GM13977 (cell line): Measurements from ENCODE around the gene ST6GALNAC3.

ENCODE experiments used
- DNase-seq: peaks from one replicate; pipeline ENCODE4 v3.0.0; 2012; ENCODE audit warnings: low spot score
- in situ Hi-C: fragments of 300-500 bp; cut with MboI; formaldehyde crosslinking; loops from one replicate; pipeline ENCODE4 v1.12.0; 2022; ENCODE audit warnings: low sequenced_read_pairs, low pct_unique_long_range_greater_than_20kb, mixed read lengths, inconsistent platforms; ENCODE audit not compliant: unreplicated experiment
- TF ChIP-seq, protein P1 (sequence below): IDR thresholded peaks from 2 replicates; pipeline ENCODE4 v1.5.1; 2012; ENCODE audit warnings: mild to moderate bottlenecking, control low read depth; ENCODE audit not compliant: insufficient read depth; ENCODE audit errors: extremely low read depth, missing control alignments

ST6GALNAC3 gene

DNA sequence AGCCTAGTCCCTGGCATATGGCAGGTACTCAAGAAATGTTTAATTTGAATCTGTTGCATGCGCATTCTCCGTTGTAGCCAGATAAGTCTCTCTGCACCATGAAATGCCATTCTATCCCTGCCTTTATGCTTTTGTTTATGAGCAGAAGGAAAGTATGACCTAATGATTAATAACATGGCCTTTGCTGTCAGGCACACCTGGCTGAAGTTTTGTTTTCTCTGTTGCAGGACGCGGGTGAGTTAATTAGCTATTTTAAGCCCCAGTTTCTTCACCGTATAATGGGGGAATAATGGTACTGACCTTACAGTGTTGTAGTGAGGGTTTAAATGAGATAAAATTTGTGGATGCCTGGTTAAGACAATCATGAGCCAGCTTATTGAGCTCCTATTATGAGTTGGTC lies 87.7 kb downstream of the ST6GALNAC3 start:
- no peak for DNase-seq
- in situ Hi-C loops, result loop anchor here (25.0 kb wide), 1 partner anchor 975 kb away; no protein-coding TSS in a partner anchor
- TF ChIP-seq, protein P1, sequence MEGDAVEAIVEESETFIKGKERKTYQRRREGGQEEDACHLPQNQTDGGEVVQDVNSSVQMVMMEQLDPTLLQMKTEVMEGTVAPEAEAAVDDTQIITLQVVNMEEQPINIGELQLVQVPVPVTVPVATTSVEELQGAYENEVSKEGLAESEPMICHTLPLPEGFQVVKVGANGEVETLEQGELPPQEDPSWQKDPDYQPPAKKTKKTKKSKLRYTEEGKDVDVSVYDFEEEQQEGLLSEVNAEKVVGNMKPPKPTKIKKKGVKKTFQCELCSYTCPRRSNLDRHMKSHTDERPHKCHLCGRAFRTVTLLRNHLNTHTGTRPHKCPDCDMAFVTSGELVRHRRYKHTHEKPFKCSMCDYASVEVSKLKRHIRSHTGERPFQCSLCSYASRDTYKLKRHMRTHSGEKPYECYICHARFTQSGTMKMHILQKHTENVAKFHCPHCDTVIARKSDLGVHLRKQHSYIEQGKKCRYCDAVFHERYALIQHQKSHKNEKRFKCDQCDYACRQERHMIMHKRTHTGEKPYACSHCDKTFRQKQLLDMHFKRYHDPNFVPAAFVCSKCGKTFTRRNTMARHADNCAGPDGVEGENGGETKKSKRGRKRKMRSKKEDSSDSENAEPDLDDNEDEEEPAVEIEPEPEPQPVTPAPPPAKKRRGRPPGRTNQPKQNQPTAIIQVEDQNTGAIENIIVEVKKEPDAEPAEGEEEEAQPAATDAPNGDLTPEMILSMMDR, result no peak

DNA sequence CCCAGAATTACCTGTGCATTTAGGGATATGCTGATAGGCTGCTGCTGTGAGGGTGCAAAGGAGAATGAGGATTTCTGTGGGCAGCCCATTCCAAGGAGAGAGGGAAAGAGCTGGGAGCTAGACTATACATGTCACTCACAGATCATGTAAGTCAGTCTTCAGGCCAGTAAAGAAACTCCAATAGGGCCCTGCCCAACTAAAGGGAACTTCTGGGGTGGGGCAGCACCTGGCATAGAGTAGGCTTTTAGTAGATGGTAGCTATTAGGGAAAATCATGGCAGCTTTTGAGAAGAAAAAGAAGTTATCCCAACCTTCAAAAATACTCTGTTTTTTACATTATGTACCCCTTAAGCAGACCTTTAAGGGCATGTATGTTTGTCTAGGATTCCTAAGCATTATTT lies 89.6 kb downstream of the ST6GALNAC3 start:
- TF ChIP-seq, protein P1, result no peak
- in situ Hi-C loops, result loop anchor here (25.0 kb wide), 1 partner anchor 973 kb away; no protein-coding TSS in a partner anchor
- no peak for DNase-seq

DNA sequence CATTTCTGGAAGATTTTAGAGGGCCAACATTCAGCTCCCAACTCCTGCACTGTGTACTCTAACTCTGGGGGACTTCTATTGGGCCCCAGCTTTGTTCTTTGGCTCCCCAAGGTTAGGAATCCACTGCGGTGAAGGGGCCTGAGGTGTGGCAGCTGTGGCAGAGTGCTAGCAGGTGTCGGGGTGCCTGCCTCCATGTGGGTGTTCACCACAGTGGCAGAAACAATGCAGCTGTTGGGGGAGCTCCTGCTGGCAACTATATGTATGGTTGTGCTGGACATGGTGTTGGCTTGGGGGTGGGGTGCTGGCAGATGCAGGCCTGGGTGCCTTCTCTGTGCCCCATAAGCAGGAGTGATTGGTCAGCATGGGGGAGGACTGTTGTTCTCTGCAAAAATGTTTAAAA lies 95.5 kb downstream of the ST6GALNAC3 start:
- in situ Hi-C loops, result loop anchor here (25.0 kb wide), 1 partner anchor 967 kb away; no protein-coding TSS in a partner anchor
- TF ChIP-seq, protein P1, result no peak
- no peak for DNase-seq

DNA sequence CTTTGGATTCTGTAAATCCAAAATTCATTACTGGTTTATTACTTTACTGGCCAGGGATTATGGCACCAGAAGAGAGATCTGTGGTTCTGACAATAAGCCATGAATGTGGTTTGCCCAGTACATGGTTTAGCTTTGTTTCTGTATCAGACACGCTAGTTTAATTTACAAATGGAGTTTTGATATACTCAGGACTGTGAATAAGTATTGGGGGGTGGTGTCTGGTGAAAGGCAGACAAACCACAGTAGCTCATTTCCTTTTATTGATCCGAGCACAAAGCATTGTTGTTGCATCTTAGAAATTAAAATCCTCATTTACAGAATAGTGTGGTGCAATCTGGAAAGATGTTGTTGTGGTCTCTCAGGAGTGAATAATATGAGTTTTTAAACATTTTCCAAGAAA lies 96.0 kb downstream of the ST6GALNAC3 start:
- TF ChIP-seq, protein P1, result no peak
- no peak for DNase-seq
- in situ Hi-C loops, result loop anchor here (25.0 kb wide), 1 partner anchor 967 kb away; no protein-coding TSS in a partner anchor

DNA sequence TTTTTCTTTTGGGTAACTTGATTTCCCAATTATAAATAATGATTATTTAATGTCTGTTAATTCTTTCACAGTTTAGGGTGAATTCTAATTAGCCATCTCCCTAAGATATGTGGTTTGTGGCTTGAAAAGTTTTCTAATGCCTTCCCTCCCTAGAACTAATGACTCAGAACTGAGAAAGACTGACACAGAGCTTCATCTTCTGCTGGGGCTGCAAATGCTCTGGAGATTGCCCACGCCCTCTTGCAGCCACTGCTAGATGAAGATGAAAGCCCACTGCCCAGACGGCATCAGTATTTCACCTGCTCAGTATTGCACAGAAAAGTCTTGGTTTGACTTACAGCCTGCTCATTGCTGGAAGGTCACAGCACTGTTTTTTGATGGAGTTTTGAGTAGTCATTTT lies 101.5 kb downstream of the ST6GALNAC3 start:
- in situ Hi-C loops, result no loop called here
- DNase-seq, result no peak
- TF ChIP-seq, protein P1, result no peak

DNA sequence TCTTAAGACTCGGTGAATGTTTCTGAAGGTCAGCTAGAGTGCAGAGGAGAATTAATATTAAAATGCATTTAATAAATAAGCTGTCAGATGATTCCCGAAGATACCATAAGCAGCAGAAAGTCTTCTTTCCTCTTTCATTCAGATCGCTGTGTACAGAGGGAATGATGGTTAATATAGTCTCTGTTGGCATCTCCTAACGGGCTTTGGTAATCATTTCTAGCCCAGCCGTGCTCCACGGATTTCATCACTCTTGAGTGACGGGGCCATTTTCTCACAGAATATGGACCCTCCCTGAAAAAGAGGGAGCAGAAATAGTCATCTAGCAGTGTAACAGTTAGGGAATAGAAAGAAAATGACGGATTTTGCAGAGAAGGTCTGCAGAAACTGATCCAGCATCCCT lies 103.1 kb downstream of the ST6GALNAC3 start:
- no peak for DNase-seq
- TF ChIP-seq, protein P1, result no peak

More for the DNA sequence above, 103.1 kb downstream of the ST6GALNAC3 start:
- in situ Hi-C loops, result no loop called here
